Astrocyte (in vitro differentiated cells and primary cell): ENCODE data around the gene ST8SIA5. TPM values are rescaled to one million over a fixed set of nuclear protein-coding genes. Genes with fewer than 3 reads are reported as not detected.

Source experiments
- DNase-seq: peaks from one replicate; pipeline ENCODE4 v3.0.0-alpha.2; 2010; ENCODE audit warnings: low read depth
- FAIRE-seq: peaks from 2 replicates; lab custom pipeline; 2011; peaks lifted over from hg19 to GRCh38; lab: Jason Lieb, UNC
- H2AFZ ChIP-seq: 2 replicates; pipeline ENCODE4 v1.6.0; 2012; ENCODE audit warnings: low read depth, low read length, inconsistent platforms
- H3K27ac ChIP-seq: 2 replicates; pipeline ENCODE4 v1.5.1; 2011; ENCODE audit warnings: low read depth, low read length, inconsistent platforms
- H3K27me3 ChIP-seq: 2 replicates; pipeline ENCODE4 v1.6.0; 2011; ENCODE audit warnings: low read length, inconsistent platforms; ENCODE audit not compliant: insufficient read depth
- H3K36me3 ChIP-seq: 2 replicates; pipeline ENCODE4 v1.5.1; 2011; ENCODE audit warnings: low read length, inconsistent platforms; ENCODE audit not compliant: insufficient read depth
- H3K4me1 ChIP-seq: 2 replicates; pipeline ENCODE4 v1.5.1; 2011; ENCODE audit warnings: low read length, inconsistent platforms; ENCODE audit not compliant: insufficient read depth
- H3K4me2 ChIP-seq: 2 replicates; pipeline ENCODE4 v1.6.0; 2012; ENCODE audit warnings: low read length, inconsistent platforms
- H3K4me3 ChIP-seq: 2 replicates; pipeline ENCODE4 v1.5.1; 2011; ENCODE audit warnings: low read depth, mild to moderate bottlenecking, low read length, inconsistent platforms; ENCODE audit not compliant: insufficient read depth
- H3K79me2 ChIP-seq: 2 replicates; pipeline ENCODE4 v1.6.0; 2012; ENCODE audit warnings: mild to moderate bottlenecking, low read length, inconsistent platforms; ENCODE audit not compliant: insufficient read depth
- H3K9ac ChIP-seq: 2 replicates; pipeline ENCODE4 v1.6.0; 2012; ENCODE audit warnings: mild to moderate bottlenecking, low read length, inconsistent platforms
- H3K9me3 ChIP-seq: 2 replicates; pipeline ENCODE4 v1.5.1; 2012; ENCODE audit warnings: low read depth, mild to moderate bottlenecking, low read length, inconsistent platforms; ENCODE audit not compliant: insufficient read depth
- H4K20me1 ChIP-seq: 2 replicates; pipeline ENCODE4 v1.6.0; 2012; ENCODE audit warnings: low read length, inconsistent platforms; ENCODE audit not compliant: insufficient read depth
- H3K27ac Mint-ChIP-seq: one replicate; pipeline ENCODE4 v1.8.0; 2021; ENCODE audit warnings: mild to moderate bottlenecking, mixed read lengths; ENCODE audit not compliant: unreplicated experiment
- H3K27me3 Mint-ChIP-seq: one replicate; pipeline ENCODE4 v1.8.0; 2021; ENCODE audit warnings: low read depth, mixed read lengths; ENCODE audit not compliant: unreplicated experiment
- H3K36me3 Mint-ChIP-seq: one replicate; pipeline ENCODE4 v1.8.0; 2021; ENCODE audit warnings: low read depth, mixed read lengths; ENCODE audit not compliant: unreplicated experiment
- H3K4me1 Mint-ChIP-seq: one replicate; pipeline ENCODE4 v1.8.0; 2021; ENCODE audit warnings: low read depth, mixed read lengths; ENCODE audit not compliant: unreplicated experiment
- H3K4me3 Mint-ChIP-seq: one replicate; pipeline ENCODE4 v1.8.0; 2021; ENCODE audit warnings: mild to moderate bottlenecking, moderate library complexity, mixed read lengths; ENCODE audit not compliant: unreplicated experiment
- H3K9me3 Mint-ChIP-seq: one replicate; pipeline ENCODE4 v1.8.0; 2021; ENCODE audit warnings: mild to moderate bottlenecking, mixed read lengths; ENCODE audit not compliant: unreplicated experiment
- EZH2 ChIP-seq: IDR thresholded peaks from 2 replicates; pipeline ENCODE4 v1.6.1; 2012; ENCODE audit warnings: mild to moderate bottlenecking, low read length, inconsistent platforms; ENCODE audit not compliant: insufficient read depth
- total RNA-seq: library from RNA; stranded (reverse); gene quantifications from 2 replicates; pipeline ENCODE4 v1.2.1, GENCODE V29; 2021
- TF ChIP-seq, protein P1 (sequence below): IDR thresholded peaks from 2 replicates; pipeline ENCODE4 v1.5.1; 2011; ENCODE audit warnings: low read depth, mild to moderate bottlenecking, inconsistent platforms, low read length, moderate library complexity; ENCODE audit not compliant: insufficient read depth

ST8SIA5 gene
- total RNA-seq, 1 donor from 2014 or later = 0.36 TPM

- no peaks in the 10 kb centered on the region for H3K9me3 Mint-ChIP-seq
- no peak for FAIRE-seq
Measured at GRCh38 chr18:46704816-46705215, 52.0 kb downstream of the ST8SIA5 start.

GRCh38 chr18:46704189-46704588, 52.7 kb downstream of the ST8SIA5 start:
- TF ChIP-seq EZH2 = no peak
- TF ChIP-seq, protein P1, sequence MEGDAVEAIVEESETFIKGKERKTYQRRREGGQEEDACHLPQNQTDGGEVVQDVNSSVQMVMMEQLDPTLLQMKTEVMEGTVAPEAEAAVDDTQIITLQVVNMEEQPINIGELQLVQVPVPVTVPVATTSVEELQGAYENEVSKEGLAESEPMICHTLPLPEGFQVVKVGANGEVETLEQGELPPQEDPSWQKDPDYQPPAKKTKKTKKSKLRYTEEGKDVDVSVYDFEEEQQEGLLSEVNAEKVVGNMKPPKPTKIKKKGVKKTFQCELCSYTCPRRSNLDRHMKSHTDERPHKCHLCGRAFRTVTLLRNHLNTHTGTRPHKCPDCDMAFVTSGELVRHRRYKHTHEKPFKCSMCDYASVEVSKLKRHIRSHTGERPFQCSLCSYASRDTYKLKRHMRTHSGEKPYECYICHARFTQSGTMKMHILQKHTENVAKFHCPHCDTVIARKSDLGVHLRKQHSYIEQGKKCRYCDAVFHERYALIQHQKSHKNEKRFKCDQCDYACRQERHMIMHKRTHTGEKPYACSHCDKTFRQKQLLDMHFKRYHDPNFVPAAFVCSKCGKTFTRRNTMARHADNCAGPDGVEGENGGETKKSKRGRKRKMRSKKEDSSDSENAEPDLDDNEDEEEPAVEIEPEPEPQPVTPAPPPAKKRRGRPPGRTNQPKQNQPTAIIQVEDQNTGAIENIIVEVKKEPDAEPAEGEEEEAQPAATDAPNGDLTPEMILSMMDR = no peak
- Mint-ChIP-seq H3K4me3 (no peak overlapping the region), H3K27me3 (peaks cover 3% of the 10 kb centered on the region), H3K4me1 (peaks cover 9% of the 10 kb centered on the region), H3K27ac (no peak overlapping the region), H3K36me3 (no peaks in the 10 kb centered on the region), H3K9me3 (no peaks in the 10 kb centered on the region)
- H3K27me3 ChIP-seq = no peaks in the 10 kb centered on the region
- H3K9me3 ChIP-seq = no peaks in the 10 kb centered on the region
- no peaks in the 10 kb centered on the region for H3K79me2 ChIP-seq
- H4K20me1 ChIP-seq = no peaks in the 10 kb centered on the region
- no peak overlapping the region for H2AFZ ChIP-seq
- no peak overlapping the region for H3K9ac ChIP-seq
- no peak overlapping the region for H3K4me3 ChIP-seq
- no peaks in the 10 kb centered on the region for H3K36me3 ChIP-seq
- FAIRE-seq = no peak
- DNase-seq = no peak
- H3K4me1 ChIP-seq = no peaks in the 10 kb centered on the region
- no peak overlapping the region for H3K27ac ChIP-seq
- H3K4me2 ChIP-seq = no peak overlapping the region

More at GRCh38 chr18:46704816-46705215, 52.0 kb downstream of the ST8SIA5 start:
- Histone ChIP-seq H4K20me1 (no peaks in the 10 kb centered on the region), H3K4me1 (no peaks in the 10 kb centered on the region), H3K27ac (no peak overlapping the region), H3K9me3 (no peaks in the 10 kb centered on the region), H3K79me2 (no peaks in the 10 kb centered on the region), H3K27me3 (no peaks in the 10 kb centered on the region), H3K9ac (no peak overlapping the region), H2AFZ (no peak overlapping the region), H3K4me3 (no peak overlapping the region), H3K36me3 (no peaks in the 10 kb centered on the region), H3K4me2 (no peak overlapping the region)
- no peak for DNase-seq
- Mint-ChIP-seq H3K36me3 (no peaks in the 10 kb centered on the region), H3K4me3 (no peak overlapping the region), H3K27me3 (peaks cover 3% of the 10 kb centered on the region), H3K4me1 (peaks cover 9% of the 10 kb centered on the region), H3K27ac (no peak overlapping the region)
- TF ChIP-seq EZH2 = no peak
- TF ChIP-seq, protein P1 = no peak

DNA sequence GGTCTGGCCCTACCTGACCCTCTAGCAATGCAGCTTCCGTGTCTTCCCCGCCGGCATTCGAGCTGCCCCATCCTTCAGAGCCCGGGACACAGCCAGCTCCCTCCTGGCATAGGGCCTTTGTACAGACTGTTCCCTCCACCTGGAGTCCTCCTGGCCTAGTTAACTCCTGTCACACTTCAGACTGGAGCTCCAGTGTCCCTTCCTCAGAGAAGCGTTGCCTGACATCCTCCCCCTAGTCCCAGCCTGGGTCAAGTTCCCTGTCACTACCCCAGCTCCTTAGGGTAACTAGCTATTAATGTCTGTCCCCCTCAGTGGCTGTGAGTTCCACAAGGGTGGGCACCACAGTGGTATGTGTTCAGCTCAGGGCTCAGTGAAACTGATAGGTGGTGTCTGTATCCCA, 54.4 kb downstream of the ST8SIA5 start:
- Histone ChIP-seq H4K20me1 (no peaks in the 10 kb centered on the region), H3K4me2 (no peak overlapping the region), H3K4me3 (no peak overlapping the region), H2AFZ (no peak overlapping the region), H3K9ac (no peak overlapping the region), H3K79me2 (no peaks in the 10 kb centered on the region), H3K4me1 (no peaks in the 10 kb centered on the region), H3K36me3 (no peaks in the 10 kb centered on the region), H3K9me3 (no peaks in the 10 kb centered on the region), H3K27me3 (no peaks in the 10 kb centered on the region), H3K27ac (no peak overlapping the region)
- no peaks in the 10 kb centered on the region for H3K36me3 Mint-ChIP-seq
- TF ChIP-seq, protein P1 = no peak
- TF ChIP-seq EZH2 = no peak
- H3K4me3 Mint-ChIP-seq = no peak overlapping the region
- FAIRE-seq = no peak
- peaks cover 3% of the 10 kb centered on the region for H3K9me3 Mint-ChIP-seq
- peaks cover 6% of the 10 kb centered on the region for H3K27me3 Mint-ChIP-seq
- no peak for DNase-seq
- H3K27ac Mint-ChIP-seq = no peak overlapping the region
- H3K4me1 Mint-ChIP-seq = peaks cover 9% of the 10 kb centered on the region
